MCF 10A (cell line): ENCODE data around the gene FNDC10. TPM values are rescaled to one million over a fixed set of nuclear protein-coding genes. Genes with fewer than 3 reads are reported as not detected.
"Not testable (repeated sequence)": the region's sequence is repeated elsewhere in the genome, so short reads cannot be mapped to it uniquely, and the experiment has no call there.

ENCODE experiments used
- BruUV-seq: library from RNA; stranded (reverse); fragments of 400-500 nt; replicated peaks from 2 replicates; lab custom pipeline; 2021; lab: Mats Ljungman, UMichigan
- CTCF ChIA-PET: fragments of 300-600 bp; sonication (Branson Sonifier 250); formaldehyde crosslinking; extraction: SDS; loops from one replicate; lab custom pipeline; 2021; ENCODE audit warnings: antibody characterized with exemption, inconsistent platforms; lab: Yijun Ruan, JAX
- POLR2A ChIA-PET: fragments of 300-600, 350-650 bp; sonication (Branson Sonifier 250); formaldehyde crosslinking; extraction: SDS; loops from one replicate; lab custom pipeline; 2020; ENCODE audit warnings: antibody characterized with exemption, inconsistent platforms; lab: Yijun Ruan, JAX
- DNase-seq: peaks from one replicate; pipeline ENCODE4 v3.0.0-alpha.2; 2018; ENCODE audit not compliant: unreplicated experiment
- H3K27ac Mint-ChIP-seq: one replicate; pipeline ENCODE4 v1.8.0; 2022; ENCODE audit warnings: mild to moderate bottlenecking, low read depth, mixed read lengths; ENCODE audit not compliant: unreplicated experiment
- H3K27me3 Mint-ChIP-seq: one replicate; pipeline ENCODE4 v1.8.0; 2022; ENCODE audit warnings: mixed read lengths; ENCODE audit not compliant: insufficient read depth, unreplicated experiment
- H3K36me3 Mint-ChIP-seq: one replicate; pipeline ENCODE4 v1.8.0; 2022; ENCODE audit warnings: mild to moderate bottlenecking, moderate library complexity, mixed read lengths; ENCODE audit not compliant: insufficient read depth, unreplicated experiment
- H3K4me1 Mint-ChIP-seq: one replicate; pipeline ENCODE4 v1.8.0; 2022; ENCODE audit warnings: mixed read lengths; ENCODE audit not compliant: insufficient read depth, unreplicated experiment
- H3K4me3 Mint-ChIP-seq: one replicate; pipeline ENCODE4 v1.8.0; 2022; ENCODE audit warnings: mild to moderate bottlenecking, moderate library complexity, mixed read lengths; ENCODE audit not compliant: unreplicated experiment
- H3K9me3 Mint-ChIP-seq: one replicate; pipeline ENCODE4 v1.8.0; 2022; ENCODE audit warnings: mixed read lengths; ENCODE audit not compliant: unreplicated experiment
- intact Hi-C: fragments of 100-400 bp; cut with micrococcal nuclease; formaldehyde crosslinking; loops from 2 replicates; pipeline ENCODE4 v1.14.1; 2022
- total RNA-seq: library from RNA; stranded (reverse); gene quantifications from 2 replicates; pipeline ENCODE4 v1.2.3, GENCODE V29; 2022
- TF ChIP-seq, protein P1 (sequence below): fragments of 200-600 bp; IDR thresholded peaks from one replicate; pipeline ENCODE4 v1.8.0; 2022; ENCODE audit warnings: antibody characterized with exemption, mild to moderate bottlenecking; ENCODE audit not compliant: unreplicated experiment

The FNDC10 gene
- total RNA-seq, 1 experiment from 2014 or later, result 5.1 TPM

DNA sequence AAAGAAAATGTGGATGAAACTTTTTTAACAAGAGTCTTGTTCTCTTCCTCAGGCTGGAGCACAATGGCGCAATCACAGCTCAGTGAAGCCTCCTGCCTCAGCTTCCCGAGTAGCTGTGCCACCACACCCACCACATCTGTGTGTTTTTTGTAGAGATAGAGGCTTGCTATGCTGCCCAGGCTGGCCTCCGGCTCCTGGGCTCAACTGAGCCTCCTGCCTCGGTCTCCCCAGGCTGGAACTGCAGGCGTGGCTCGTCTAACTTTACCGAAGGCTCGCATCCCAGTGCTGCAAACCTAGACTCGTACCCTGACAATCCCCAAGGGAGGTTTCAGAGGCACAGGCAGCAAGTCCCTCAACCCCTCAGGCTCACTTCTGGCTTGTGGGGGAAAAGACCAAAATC, 39.8 kb downstream of the FNDC10 start:
- DNase-seq, result no peak
- TF ChIP-seq, protein P1, sequence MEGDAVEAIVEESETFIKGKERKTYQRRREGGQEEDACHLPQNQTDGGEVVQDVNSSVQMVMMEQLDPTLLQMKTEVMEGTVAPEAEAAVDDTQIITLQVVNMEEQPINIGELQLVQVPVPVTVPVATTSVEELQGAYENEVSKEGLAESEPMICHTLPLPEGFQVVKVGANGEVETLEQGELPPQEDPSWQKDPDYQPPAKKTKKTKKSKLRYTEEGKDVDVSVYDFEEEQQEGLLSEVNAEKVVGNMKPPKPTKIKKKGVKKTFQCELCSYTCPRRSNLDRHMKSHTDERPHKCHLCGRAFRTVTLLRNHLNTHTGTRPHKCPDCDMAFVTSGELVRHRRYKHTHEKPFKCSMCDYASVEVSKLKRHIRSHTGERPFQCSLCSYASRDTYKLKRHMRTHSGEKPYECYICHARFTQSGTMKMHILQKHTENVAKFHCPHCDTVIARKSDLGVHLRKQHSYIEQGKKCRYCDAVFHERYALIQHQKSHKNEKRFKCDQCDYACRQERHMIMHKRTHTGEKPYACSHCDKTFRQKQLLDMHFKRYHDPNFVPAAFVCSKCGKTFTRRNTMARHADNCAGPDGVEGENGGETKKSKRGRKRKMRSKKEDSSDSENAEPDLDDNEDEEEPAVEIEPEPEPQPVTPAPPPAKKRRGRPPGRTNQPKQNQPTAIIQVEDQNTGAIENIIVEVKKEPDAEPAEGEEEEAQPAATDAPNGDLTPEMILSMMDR, result no peak
- intact Hi-C loops, result no loop called here

DNA sequence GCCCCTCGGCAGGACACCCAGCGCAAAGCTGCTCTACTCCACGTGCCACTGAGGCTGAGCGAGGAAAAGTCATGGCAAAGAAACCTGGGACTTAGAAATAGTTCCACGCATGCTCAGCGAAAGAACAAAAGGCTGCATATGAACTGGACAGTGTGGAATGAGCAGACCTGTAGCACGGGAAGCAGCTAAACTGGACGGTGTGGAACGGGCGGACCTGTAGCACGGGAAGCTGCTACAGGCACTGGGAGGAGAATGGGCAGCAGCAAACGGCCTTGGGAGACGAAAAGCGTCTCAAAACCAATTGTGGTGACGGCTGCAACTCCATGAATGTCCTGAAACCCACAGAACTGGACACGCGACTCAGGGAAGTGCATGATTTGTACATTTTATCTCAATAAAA, 40.9 kb downstream of the FNDC10 start:
- intact Hi-C loops, result no loop called here
- CTCF ChIA-PET, result no interaction called here
- no peaks in the 10 kb centered on the region for H3K9me3 Mint-ChIP-seq

More for the DNA sequence above, 39.8 kb downstream of the FNDC10 start:
- no peaks in the 10 kb centered on the region for H3K9me3 Mint-ChIP-seq
- peaks cover 82% of the 10 kb centered on the region for H3K36me3 Mint-ChIP-seq
- no TSS peak for BruUV-seq
- POLR2A ChIA-PET, result interaction anchor here (0.7 kb wide), 1 partner anchor 13 kb away, joined by 3 read pairs; no protein-coding TSS in a partner anchor
- no peak overlapping the region for H3K27ac Mint-ChIP-seq
- CTCF ChIA-PET, result no interaction called here
- H3K4me1 Mint-ChIP-seq, result peaks cover 1% of the 10 kb centered on the region
- no peak overlapping the region for H3K4me3 Mint-ChIP-seq
- no peaks in the 10 kb centered on the region for H3K27me3 Mint-ChIP-seq

DNA sequence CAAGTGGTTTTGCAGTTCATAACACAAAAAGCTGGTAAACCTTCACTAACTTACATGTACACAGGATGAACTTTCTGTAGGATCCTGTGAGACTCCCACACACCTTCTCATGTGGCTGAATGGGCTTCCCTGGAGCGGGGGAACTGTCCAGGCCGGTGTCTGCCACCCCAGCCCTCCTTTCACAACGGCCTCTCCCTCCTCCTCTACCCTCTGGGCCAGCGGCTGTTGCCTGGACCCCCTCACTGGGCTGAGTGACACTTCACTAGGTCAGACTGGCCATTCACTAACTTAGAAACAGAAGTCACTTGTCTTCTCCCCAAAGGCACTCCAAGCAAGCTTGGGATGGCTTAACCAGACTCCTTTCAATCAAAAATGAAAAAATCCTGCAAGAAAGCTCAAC, 41.3 kb downstream of the FNDC10 start:
- intact Hi-C loops, result no loop called here
- DNase-seq, result no peak
- BruUV-seq, result no TSS peak
- Mint-ChIP-seq H3K9me3 (no peaks in the 10 kb centered on the region), H3K36me3 (peaks cover 70% of the 10 kb centered on the region), H3K27ac (no peak overlapping the region), H3K4me1 (peaks cover 8% of the 10 kb centered on the region), H3K4me3 (no peak overlapping the region), H3K27me3 (no peaks in the 10 kb centered on the region)
- ChIA-PET POLR2A (no interaction called here), CTCF (no interaction called here)
- TF ChIP-seq, protein P1, result no peak

More for the DNA sequence above, 40.9 kb downstream of the FNDC10 start:
- TF ChIP-seq, protein P1, result no peak
- Mint-ChIP-seq H3K27me3 (no peaks in the 10 kb centered on the region), H3K4me3 (no peak overlapping the region), H3K4me1 (peaks cover 8% of the 10 kb centered on the region), H3K36me3 (peaks cover 75% of the 10 kb centered on the region), H3K27ac (no peak overlapping the region)
- BruUV-seq, result no TSS peak
- POLR2A ChIA-PET, result no interaction called here
- no peak for DNase-seq

DNA sequence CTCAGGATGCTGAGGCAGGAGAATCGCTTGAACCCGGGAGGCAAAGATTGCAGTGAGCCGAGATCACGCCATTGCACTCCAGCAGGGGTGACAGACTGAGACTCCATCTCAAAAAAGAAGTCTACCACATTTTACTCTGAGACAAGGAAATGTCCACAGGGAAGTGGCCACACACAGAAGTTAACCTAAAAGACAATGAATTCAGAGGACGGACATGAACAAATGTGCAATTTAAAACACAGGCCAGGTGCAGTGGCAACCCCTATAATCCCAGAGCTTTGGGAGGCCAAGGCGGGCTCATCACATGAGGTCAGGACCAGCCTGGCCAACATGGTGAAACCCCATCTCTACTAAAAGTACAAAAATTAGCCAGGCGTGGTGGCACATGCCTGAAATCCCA, 42.2 kb downstream of the FNDC10 start:
- H3K27me3 Mint-ChIP-seq, intact Hi-C loops, BruUV-seq, H3K27ac Mint-ChIP-seq, DNase-seq, H3K4me3 Mint-ChIP-seq, H3K9me3 Mint-ChIP-seq, H3K4me1 Mint-ChIP-seq: not testable (repeated sequence)
- peaks cover 62% of the 10 kb centered on the region for H3K36me3 Mint-ChIP-seq
- CTCF ChIA-PET, result interaction anchor here (0.7 kb wide), 1 partner anchor 14 kb away, joined by 3 read pairs; no protein-coding TSS in a partner anchor
- POLR2A ChIA-PET, result interaction anchor here (0.7 to 1.0 kb wide), 2 partner anchors 13 to 16 kb away, joined by 3 read pairs; no protein-coding TSS in a partner anchor

DNA sequence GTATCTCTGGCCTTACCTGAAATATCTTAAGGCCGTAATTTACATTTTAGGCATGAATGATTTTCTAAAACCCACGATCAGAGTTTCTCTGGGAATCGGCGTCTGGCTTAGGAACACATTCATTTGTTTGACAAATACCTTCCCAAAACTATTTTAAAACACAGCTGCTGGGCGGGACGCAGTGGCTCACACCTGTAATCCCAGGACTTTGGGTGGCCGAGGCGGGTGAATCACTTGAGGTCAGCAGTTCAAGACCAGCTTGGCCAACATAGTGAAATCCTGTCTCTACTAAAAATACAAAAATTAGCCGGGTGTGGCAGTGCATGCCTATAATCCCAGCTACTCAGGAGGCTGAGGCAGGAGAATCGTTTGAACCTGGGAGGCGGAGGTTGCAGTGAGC, 43.0 kb downstream of the FNDC10 start:
- BruUV-seq, H3K27ac Mint-ChIP-seq, H3K4me1 Mint-ChIP-seq, H3K4me3 Mint-ChIP-seq, DNase-seq, intact Hi-C loops, H3K27me3 Mint-ChIP-seq, H3K9me3 Mint-ChIP-seq: not testable (repeated sequence)
- ChIA-PET CTCF (interaction anchor here (0.7 kb wide), 1 partner anchor 15 kb away, joined by 3 read pairs; no protein-coding TSS in a partner anchor), POLR2A (interaction anchor here (0.7 to 1.2 kb wide), 4 partner anchors 8 to 58 kb away, joined by 3 to 5 read pairs (median 3); no protein-coding TSS in a partner anchor)
- H3K36me3 Mint-ChIP-seq, result peaks cover 56% of the 10 kb centered on the region
